ENCODE data around the gene CNNM1. TPM values are rescaled to one million over a fixed set of nuclear protein-coding genes. Genes with fewer than 3 reads are reported as not detected.

CNNM1 gene
- total and polyA plus RNA-seq, 4 donors: 0.15 to 0.52 (median 0.19) TPM

- H3K9me3 ChIP-seq (ENCODE audit: control insufficient read depth in 4 of 4, insufficient read depth in 3 of 4, low read length in 3 of 4): no peaks in the 10 kb centered on the region
- H3K27ac ChIP-seq (ENCODE audit: low read depth in 1 of 2, low read length in 1 of 2): no peak overlapping the region
- H3K9ac ChIP-seq (ENCODE audit: insufficient read depth in 1 of 2, low read length in 2 of 2): no peak overlapping the region
- H3K4me3 ChIP-seq: no peak overlapping the region
- WGBS, 2 donors: 64 to 82% methylated on average over 1 of the region's 1 CpG
- ATAC-seq (ENCODE audit: insufficient read depth, low FRiP score) (no peak), DNase-seq (no peak)
- TF ChIP-seq CTCF (IDR thresholded peaks at IDR 0.05; ENCODE audit: control extremely low read depth, extremely low read depth): no peak
- H3K27me3 ChIP-seq (ENCODE audit: control insufficient read depth in 3 of 3, insufficient read depth in 3 of 3, low read length in 2 of 3): peaks cover 0 to 7% (median 0%) of the 10 kb centered on the region in 3 donors
- no peaks in the 10 kb centered on the region for H3K36me3 ChIP-seq (ENCODE audit: control insufficient read depth in 4 of 4, insufficient read depth in 4 of 4, low read length in 4 of 4)
- no peaks in the 10 kb centered on the region for H3K4me1 ChIP-seq (ENCODE audit: control insufficient read depth in 5 of 5, insufficient read depth in 5 of 5, low read length in 5 of 5)
Observed at GRCh38 chr10:99353182-99353581, 24.0 kb downstream of the CNNM1 start.

GRCh38 chr10:99357691-99358090, 28.5 kb downstream of the CNNM1 start:
- no peak for TF ChIP-seq CTCF (IDR thresholded peaks at IDR 0.05; ENCODE audit: control extremely low read depth, extremely low read depth)
- Histone ChIP-seq H3K9ac (ENCODE audit: insufficient read depth in 1 of 2, low read length in 2 of 2) (no peak overlapping the region), H3K4me3 (no peak overlapping the region), H3K27ac (ENCODE audit: low read depth in 1 of 2, low read length in 1 of 2) (no peak overlapping the region), H3K4me1 (ENCODE audit: control insufficient read depth in 5 of 5, insufficient read depth in 5 of 5, low read length in 5 of 5) (no peaks in the 10 kb centered on the region), H3K36me3 (ENCODE audit: control insufficient read depth in 4 of 4, insufficient read depth in 4 of 4, low read length in 4 of 4) (no peaks in the 10 kb centered on the region), H3K27me3 (ENCODE audit: control insufficient read depth in 3 of 3, insufficient read depth in 3 of 3, low read length in 2 of 3) (peaks cover 0 to 7% (median 0%) of the 10 kb centered on the region in 3 donors), H3K9me3 (ENCODE audit: control insufficient read depth in 4 of 4, insufficient read depth in 3 of 4, low read length in 3 of 4) (no peaks in the 10 kb centered on the region)
- DNase-seq (no peak), ATAC-seq (ENCODE audit: insufficient read depth, low FRiP score) (no peak)
- 50 to 62% methylated on average over 3 of the region's 3 CpGs for WGBS, 2 donors

GRCh38 chr10:99358101-99358500, 28.9 kb downstream of the CNNM1 start:
- no peak overlapping the region for H3K27ac ChIP-seq (ENCODE audit: low read depth in 1 of 2, low read length in 1 of 2)
- DNase-seq (no peak), ATAC-seq (ENCODE audit: insufficient read depth, low FRiP score) (no peak)
- peaks cover 0 to 7% (median 0%) of the 10 kb centered on the region in 3 donors for H3K27me3 ChIP-seq (ENCODE audit: control insufficient read depth in 3 of 3, insufficient read depth in 3 of 3, low read length in 2 of 3)
- 73 to 94% methylated on average over 1 of the region's 1 CpG for WGBS, 2 donors
- no peak for TF ChIP-seq CTCF (IDR thresholded peaks at IDR 0.05; ENCODE audit: control extremely low read depth, extremely low read depth)
- no peak overlapping the region for H3K4me3 ChIP-seq
- H3K9ac ChIP-seq (ENCODE audit: insufficient read depth in 1 of 2, low read length in 2 of 2): no peak overlapping the region
- no peaks in the 10 kb centered on the region for H3K36me3 ChIP-seq (ENCODE audit: control insufficient read depth in 4 of 4, insufficient read depth in 4 of 4, low read length in 4 of 4)
- H3K9me3 ChIP-seq (ENCODE audit: control insufficient read depth in 4 of 4, insufficient read depth in 3 of 4, low read length in 3 of 4): no peaks in the 10 kb centered on the region
- no peaks in the 10 kb centered on the region for H3K4me1 ChIP-seq (ENCODE audit: control insufficient read depth in 5 of 5, insufficient read depth in 5 of 5, low read length in 5 of 5)

GRCh38 chr10:99360934-99361333, 31.8 kb downstream of the CNNM1 start:
- no peaks in the 10 kb centered on the region for H3K9me3 ChIP-seq (ENCODE audit: control insufficient read depth in 4 of 4, insufficient read depth in 3 of 4, low read length in 3 of 4)
- no peak overlapping the region for H3K4me3 ChIP-seq
- no peaks in the 10 kb centered on the region for H3K36me3 ChIP-seq (ENCODE audit: control insufficient read depth in 4 of 4, insufficient read depth in 4 of 4, low read length in 4 of 4)
- DNase-seq (no peak), ATAC-seq (ENCODE audit: insufficient read depth, low FRiP score) (no peak)
- WGBS, 2 donors: 79 to 83% methylated on average over 5 of the region's 5 CpGs
- H3K27me3 ChIP-seq (ENCODE audit: control insufficient read depth in 3 of 3, insufficient read depth in 3 of 3, low read length in 2 of 3): no peaks in the 10 kb centered on the region
- no peak for TF ChIP-seq CTCF (IDR thresholded peaks at IDR 0.05; ENCODE audit: control extremely low read depth, extremely low read depth)
- no peaks in the 10 kb centered on the region for H3K4me1 ChIP-seq (ENCODE audit: control insufficient read depth in 5 of 5, insufficient read depth in 5 of 5, low read length in 5 of 5)
- H3K27ac ChIP-seq (ENCODE audit: low read depth in 1 of 2, low read length in 1 of 2): no peak overlapping the region
- no peak overlapping the region for H3K9ac ChIP-seq (ENCODE audit: insufficient read depth in 1 of 2, low read length in 2 of 2)

Data from lung (tissue), 12 donors.